Lower lobe of right lung (tissue), 2 donors: Measurements from ENCODE around the gene LAMTOR3. TPM values are rescaled to one million over a fixed set of nuclear protein-coding genes. Genes with fewer than 3 reads are reported as not detected.
A peak's percentile ranks its signal among the peaks of the same experiment; 100 is the strongest.

ENCODE experiments used
- ATAC-seq, 2 donors: fragments of 200-7000 bp; cut with Tn5 transposase; one replicate each; pipeline ENCODE4 v1.9.1; 2020 to 2022; ENCODE audit warnings: mild to moderate bottlenecking in 2 of 2, moderate library complexity in 2 of 2
- DNase-seq: peaks from one replicate; pipeline ENCODE4 v3.0.0-alpha.2; 2020
- H3K27ac ChIP-seq: fragments of 200-600 bp; one replicate; pipeline ENCODE4 v1.8.0; 2022
- H3K27me3 ChIP-seq: fragments of 200-600 bp; one replicate; pipeline ENCODE4 v1.8.0; 2022; ENCODE audit warnings: low read depth
- H3K36me3 ChIP-seq: fragments of 200-600 bp; one replicate; pipeline ENCODE4 v1.8.0; 2022; ENCODE audit warnings: mild to moderate bottlenecking
- H3K4me1 ChIP-seq: fragments of 200-600 bp; one replicate; pipeline ENCODE4 v1.8.0; 2022
- H3K4me3 ChIP-seq: fragments of 200-600 bp; one replicate; pipeline ENCODE4 v1.8.0; 2022; ENCODE audit warnings: mild to moderate bottlenecking
- H3K9me3 ChIP-seq: fragments of 200-600 bp; one replicate; pipeline ENCODE4 v1.8.0; 2022
- intact Hi-C: fragments of 100-400 bp; cut with DNase I; formaldehyde crosslinking; loops from one replicate; pipeline ENCODE4 v1.11.0; 2022
- total RNA-seq: library from RNA; stranded (reverse); fragmentation: NEBNext Ultra II Directional; extraction: Animal tissue kit (Norgen Biotek cat#: 25700); gene quantifications from one replicate; pipeline ENCODE4 v1.2.1, GENCODE V29; 2021
- TF ChIP-seq, protein P1 (sequence below): fragments of 200-600 bp; IDR thresholded peaks from one replicate; pipeline ENCODE4 v1.8.0; 2022; ENCODE audit warnings: antibody characterized with exemption, mild to moderate bottlenecking
- donor health status: DM: no; HTN: yes; CAD: no; lungs with severe emphysema.

LAMTOR3 gene
- total RNA-seq, 1 donor from 2014 or later, result 47.7 TPM

DNA sequence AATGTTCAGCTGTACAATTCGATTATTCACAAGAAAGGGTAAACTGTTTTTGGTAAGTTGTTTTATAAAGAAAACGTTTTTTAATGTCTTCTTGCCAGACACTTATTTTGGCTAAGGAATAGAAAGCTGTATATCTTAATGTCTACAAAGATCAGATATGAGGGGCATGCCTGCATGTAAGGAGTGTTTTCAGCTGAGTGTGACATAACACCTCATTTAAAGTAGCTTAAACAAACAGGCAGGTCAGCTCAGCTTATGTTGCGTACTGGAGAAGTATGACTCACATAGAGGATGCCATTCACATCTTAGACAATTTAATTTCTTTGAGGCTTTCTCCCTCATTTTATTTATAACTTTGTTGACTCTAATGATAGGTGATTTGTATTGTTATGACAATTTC lies 30.4 kb downstream of the LAMTOR3 start:
- Histone ChIP-seq H3K36me3 (no peaks in the 10 kb centered on the region), H3K27me3 (no peaks in the 10 kb centered on the region), H3K9me3 (no peaks in the 10 kb centered on the region), H3K27ac (no peak overlapping the region), H3K4me1 (no peaks in the 10 kb centered on the region), H3K4me3 (no peak overlapping the region)
- ATAC-seq, result no peak
- intact Hi-C loops, result no loop called here
- no peak for DNase-seq
- TF ChIP-seq, protein P1, sequence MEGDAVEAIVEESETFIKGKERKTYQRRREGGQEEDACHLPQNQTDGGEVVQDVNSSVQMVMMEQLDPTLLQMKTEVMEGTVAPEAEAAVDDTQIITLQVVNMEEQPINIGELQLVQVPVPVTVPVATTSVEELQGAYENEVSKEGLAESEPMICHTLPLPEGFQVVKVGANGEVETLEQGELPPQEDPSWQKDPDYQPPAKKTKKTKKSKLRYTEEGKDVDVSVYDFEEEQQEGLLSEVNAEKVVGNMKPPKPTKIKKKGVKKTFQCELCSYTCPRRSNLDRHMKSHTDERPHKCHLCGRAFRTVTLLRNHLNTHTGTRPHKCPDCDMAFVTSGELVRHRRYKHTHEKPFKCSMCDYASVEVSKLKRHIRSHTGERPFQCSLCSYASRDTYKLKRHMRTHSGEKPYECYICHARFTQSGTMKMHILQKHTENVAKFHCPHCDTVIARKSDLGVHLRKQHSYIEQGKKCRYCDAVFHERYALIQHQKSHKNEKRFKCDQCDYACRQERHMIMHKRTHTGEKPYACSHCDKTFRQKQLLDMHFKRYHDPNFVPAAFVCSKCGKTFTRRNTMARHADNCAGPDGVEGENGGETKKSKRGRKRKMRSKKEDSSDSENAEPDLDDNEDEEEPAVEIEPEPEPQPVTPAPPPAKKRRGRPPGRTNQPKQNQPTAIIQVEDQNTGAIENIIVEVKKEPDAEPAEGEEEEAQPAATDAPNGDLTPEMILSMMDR, result no peak

DNA sequence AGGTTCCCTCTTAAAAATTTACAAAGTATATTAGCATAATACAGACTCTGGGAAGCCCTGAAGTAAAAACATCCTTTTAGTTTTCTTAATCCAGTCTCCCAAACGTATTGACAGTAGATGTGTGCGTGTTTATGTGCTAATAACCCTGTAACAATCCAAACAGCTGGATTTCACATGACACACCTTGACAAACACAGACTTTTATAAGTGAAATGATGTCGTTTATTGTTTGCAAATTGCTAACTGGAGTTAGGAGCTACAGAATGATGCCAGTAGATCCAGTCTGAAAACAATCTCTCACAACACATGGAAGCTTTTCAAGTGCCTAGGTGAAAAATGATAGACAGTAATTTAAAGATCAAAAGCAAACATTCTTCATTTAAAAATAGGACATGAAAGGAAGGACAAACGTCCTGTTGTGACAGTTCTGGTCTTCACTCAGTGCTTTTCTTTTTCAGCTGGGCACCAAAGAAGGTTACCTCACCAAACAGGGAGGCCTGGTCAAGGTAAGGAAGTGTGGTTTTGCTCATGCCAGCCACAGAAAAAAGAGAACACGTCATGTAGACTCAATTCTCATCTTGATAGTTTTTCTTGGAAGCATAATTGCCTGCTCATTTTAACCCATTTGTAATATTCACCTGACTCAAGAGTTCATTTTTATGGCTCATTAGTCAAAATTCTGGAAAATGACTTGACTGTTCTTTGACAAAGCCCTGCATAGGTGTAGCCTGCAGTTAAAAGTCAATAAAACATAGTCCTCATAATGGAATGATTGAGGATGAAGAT lies 32.9 kb downstream of the LAMTOR3 start:
- TF ChIP-seq, protein P1, result no peak
- no peak overlapping the region for H3K4me3 ChIP-seq
- intact Hi-C loops, result no loop called here
- H3K36me3 ChIP-seq, result no peaks in the 10 kb centered on the region
- no peak overlapping the region for H3K27ac ChIP-seq
- no peak for DNase-seq
- H3K9me3 ChIP-seq, result no peaks in the 10 kb centered on the region
- no peak for ATAC-seq
- peaks cover 8% of the 10 kb centered on the region for H3K4me1 ChIP-seq
- H3K27me3 ChIP-seq, result no peaks in the 10 kb centered on the region

DNA sequence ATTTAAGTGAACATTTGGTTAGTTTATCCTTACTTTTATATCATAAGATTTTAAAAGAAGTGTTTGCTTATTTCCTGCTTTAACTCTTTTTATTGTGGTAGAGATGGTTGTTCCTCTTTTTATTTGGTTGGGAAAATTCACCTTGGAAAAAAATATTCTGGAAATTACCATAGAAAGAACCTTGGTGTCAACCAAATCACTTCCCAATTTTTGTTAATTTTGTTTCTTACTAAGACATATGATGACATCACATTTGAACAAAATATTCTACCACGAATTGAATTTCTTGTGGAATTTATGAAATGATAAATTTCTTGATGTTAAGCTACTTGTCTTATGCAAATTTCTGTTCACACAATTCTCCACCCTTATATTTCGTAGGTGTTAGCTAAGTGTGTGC lies 33.7 kb downstream of the LAMTOR3 start:
- Histone ChIP-seq H3K9me3 (no peaks in the 10 kb centered on the region), H3K4me1 (peaks cover 8% of the 10 kb centered on the region)
- no peak for ATAC-seq

DNA sequence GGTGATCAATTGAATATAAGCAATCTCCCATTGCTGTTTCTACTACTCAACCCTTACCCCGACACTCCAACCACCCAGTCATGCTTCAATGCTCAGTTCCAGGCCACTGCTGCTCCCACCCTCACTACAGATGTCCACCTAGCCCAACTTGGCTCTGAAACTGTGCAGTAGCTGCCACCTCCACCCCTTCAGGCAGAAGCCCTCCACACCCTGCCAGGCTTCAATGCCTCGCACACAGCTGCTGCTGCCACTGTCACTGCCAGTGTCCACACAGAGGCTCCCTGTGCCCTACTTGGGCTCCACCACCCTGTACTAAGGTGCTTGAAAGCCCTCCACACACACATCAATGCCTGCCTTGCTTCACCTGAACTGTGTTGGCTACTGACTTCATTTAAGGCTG lies 34.6 kb downstream of the LAMTOR3 start:
- H3K9me3 ChIP-seq, result no peaks in the 10 kb centered on the region
- TF ChIP-seq, protein P1, result no peak
- ATAC-seq (no peak), DNase-seq (no peak)
- H3K4me1 ChIP-seq, result peaks cover 8% of the 10 kb centered on the region
- no peaks in the 10 kb centered on the region for H3K36me3 ChIP-seq
- intact Hi-C loops, result no loop called here
- no peaks in the 10 kb centered on the region for H3K27me3 ChIP-seq
- no peak overlapping the region for H3K4me3 ChIP-seq
- no peak overlapping the region for H3K27ac ChIP-seq

More for the DNA sequence above, 33.7 kb downstream of the LAMTOR3 start:
- H3K27me3 ChIP-seq, result no peaks in the 10 kb centered on the region
- H3K36me3 ChIP-seq, result no peaks in the 10 kb centered on the region
- H3K27ac ChIP-seq, result no peak overlapping the region
- no peak for DNase-seq
- H3K4me3 ChIP-seq, result no peak overlapping the region
- intact Hi-C loops, result no loop called here
- TF ChIP-seq, protein P1, result no peak

DNA sequence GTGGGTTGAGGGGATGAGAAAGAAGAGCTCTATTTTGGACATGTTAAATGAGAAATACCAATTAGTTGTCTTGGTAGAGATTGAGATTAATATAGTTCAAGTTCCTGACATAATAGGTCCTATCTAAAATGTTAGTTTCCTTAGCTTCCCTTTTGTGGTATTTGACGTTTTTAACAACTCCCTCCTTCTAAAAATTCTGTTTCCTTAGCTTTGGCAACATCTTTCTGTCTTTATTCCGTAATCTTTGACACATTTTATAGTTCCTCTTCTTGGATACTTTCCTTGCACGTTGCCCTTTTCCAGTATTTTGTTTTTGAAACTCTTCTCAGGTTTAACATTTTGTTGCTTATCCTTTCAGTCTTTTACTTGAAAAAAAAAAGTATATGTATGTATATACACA lies 36.9 kb downstream of the LAMTOR3 start:
- Histone ChIP-seq H3K4me1 (peaks cover 8% of the 10 kb centered on the region), H3K36me3 (no peaks in the 10 kb centered on the region), H3K27ac (peak overlapping the region; percentile 56), H3K9me3 (no peaks in the 10 kb centered on the region), H3K27me3 (no peaks in the 10 kb centered on the region), H3K4me3 (no peak overlapping the region)
- TF ChIP-seq, protein P1, result no peak
- peak in 1 of 2 donors; percentile 41 for ATAC-seq
- intact Hi-C loops, result no loop called here
- DNase-seq, result no peak
